K562 (cell line): ENCODE data around the gene AURKB. TPM values are rescaled to one million over a fixed set of nuclear protein-coding genes. Genes with fewer than 3 reads are reported as not detected.

ENCODE experiments used
- ATAC-seq: fragments of 200-7000 bp; cut with Tn5 transposase; 3 replicates; pipeline ENCODE4 v1.9.1; 2020; ENCODE audit warnings: moderate library complexity
- BruUV-seq: library from RNA; stranded (reverse); fragments of 400-500 nt; replicated peaks from 2 replicates; lab custom pipeline; 2021; lab: Mats Ljungman, UMichigan
- CTCF ChIA-PET: fragments of 300-600 bp; formaldehyde crosslinking; extraction: SDS; loops from one replicate; lab custom pipeline; 2021; ENCODE audit warnings: low intra/inter-chr PET ratio; lab: Yijun Ruan, JAX
- POLR2A ChIA-PET: fragments of 300-600, 350-650 bp; sonication (Branson Sonifier 250); formaldehyde crosslinking; extraction: SDS; loops from one replicate; lab custom pipeline; 2021; ENCODE audit warnings: antibody characterized with exemption, inconsistent platforms; lab: Yijun Ruan, JAX
- DNase-seq, 4 experiments: peaks; one replicate each; pipeline versions ENCODE4 v3.0.0 to v3.0.0-alpha.2; 2011 to 2018; ENCODE audit warnings: low spot score in 3 of 4, mixed read lengths in 3 of 4; ENCODE audit errors: extremely low read depth in 1 of 4
- FAIRE-seq: peaks from 2 replicates; lab custom pipeline; 2011; peaks lifted over from hg19 to GRCh38; lab: Jason Lieb, UNC
- H2AFZ ChIP-seq: 2 replicates; pipeline ENCODE4 v1.6.0; 2011; ENCODE audit warnings: low read depth, low read length, control low read depth, inconsistent platforms
- H3K27ac ChIP-seq: fragments of 200-600 bp; 3 replicates; pipeline ENCODE4 v1.8.0; 2011; ENCODE audit warnings: low read depth, mild to moderate bottlenecking, control low read depth, inconsistent platforms, low read length, moderate library complexity, mixed read lengths; ENCODE audit errors: extremely low read depth
- H3K27me3 ChIP-seq, 2 experiments: fragments of 300-600 bp in 1 of 2; 2 replicates in 1 of 2; 3 replicates in 1 of 2; pipeline versions ENCODE4 v1.6.0 to v1.8.0; 2011; ENCODE audit warnings: inconsistent platforms in 2 of 2, low read length in 2 of 2, mild to moderate bottlenecking in 1 of 2, mixed read lengths in 1 of 2, moderate library complexity in 1 of 2; ENCODE audit not compliant: control insufficient read depth in 2 of 2, insufficient read depth in 2 of 2
- H3K36me3 ChIP-seq: fragments of 300-600 bp; 3 replicates; pipeline ENCODE4 v1.8.0; 2011; ENCODE audit warnings: mild to moderate bottlenecking, low read length, inconsistent platforms; ENCODE audit not compliant: control insufficient read depth, insufficient read depth
- H3K4me1 ChIP-seq, 2 experiments: fragments of 200-600 bp in 1 of 2; replicated peaks in 1 of 2; 2 replicates in 1 of 2; 3 replicates in 1 of 2; pipeline versions ENCODE4 v1.5.1 to v1.8.0; 2011; ENCODE audit warnings: inconsistent platforms in 2 of 2, low read length in 2 of 2, mild to moderate bottlenecking in 1 of 2, mixed read lengths in 1 of 2, moderate library complexity in 1 of 2; ENCODE audit not compliant: control insufficient read depth in 2 of 2, insufficient read depth in 2 of 2
- H3K4me2 ChIP-seq: 2 replicates; pipeline ENCODE4 v1.6.1; 2011; ENCODE audit warnings: low read length, control low read depth, inconsistent platforms, mixed read lengths; ENCODE audit not compliant: insufficient read depth
- H3K4me3 ChIP-seq: fragments of 200-600 bp; sonication (generic), shearing (Covaris generic); 2 replicates; pipeline ENCODE4 v1.5.1; 2016; ENCODE audit warnings: control low read depth, inconsistent platforms
- H3K79me2 ChIP-seq: fragments of 200-600 bp; 3 replicates; pipeline ENCODE4 v1.8.0; 2011; ENCODE audit warnings: low read length, inconsistent platforms; ENCODE audit not compliant: control insufficient read depth, insufficient read depth
- H3K9ac ChIP-seq, 2 experiments: 2 replicates each; pipeline versions ENCODE4 v1.6.0 to v1.6.1; 2011; ENCODE audit warnings: low read depth in 2 of 2, low read length in 2 of 2, control low read depth in 1 of 2, inconsistent platforms in 1 of 2, mild to moderate bottlenecking in 1 of 2, mixed read lengths in 1 of 2; ENCODE audit not compliant: insufficient read depth in 1 of 2
- H3K9me1 ChIP-seq: one replicate; pipeline ENCODE4 v1.6.0; 2011; ENCODE audit warnings: inconsistent platforms, mild to moderate bottlenecking, low read length, moderate library complexity; ENCODE audit not compliant: control insufficient read depth, insufficient read depth
- H3K9me3 ChIP-seq: replicated peaks from 2 replicates; pipeline ENCODE4 v1.5.1; 2011; ENCODE audit warnings: low read depth, low read length, inconsistent platforms; ENCODE audit not compliant: control insufficient read depth, insufficient read depth
- H4K20me1 ChIP-seq: replicated peaks from 2 replicates; pipeline ENCODE4 v1.6.1; 2011; ENCODE audit warnings: low read length, inconsistent platforms, mixed read lengths; ENCODE audit not compliant: control insufficient read depth, insufficient read depth
- CREBBP ChIP-seq: IDR thresholded peaks from one replicate; pipeline ENCODE4 v1.6.1; 2012; ENCODE audit warnings: low read depth, mild to moderate bottlenecking, control low read depth, inconsistent platforms, low read length
- CTBP1 ChIP-seq: fragments of 450-650 bp; IDR thresholded peaks from 2 replicates; pipeline ENCODE4 v1.6.1; 2016; ENCODE audit warnings: borderline replicate concordance
- ELF1 ChIP-seq: fragments of 200-800 bp; sonication (Bioruptor generic); IDR thresholded peaks from 2 replicates; pipeline ENCODE4 v1.6.1; 2016; ENCODE audit warnings: missing genetic modification characterization, missing compliant biosample characterization
- KLF10 ChIP-seq: fragments of 250-450 bp; sonication (Bioruptor Pico); IDR thresholded peaks from 2 replicates; pipeline ENCODE4 v1.6.1; 2021; ENCODE audit warnings: matching md5 sums
- LARP7 ChIP-seq: fragments of 450-650 bp; IDR thresholded peaks from 2 replicates; pipeline ENCODE4 v1.6.1; 2016
- PHF21A ChIP-seq: fragments of 450-650 bp; IDR thresholded peaks from 2 replicates; pipeline ENCODE4 v1.6.1; 2017; ENCODE audit warnings: low read depth, borderline replicate concordance
- RAD51 ChIP-seq: fragments of 450-650 bp; IDR thresholded peaks from 2 replicates; pipeline ENCODE4 v1.7.1; 2016; ENCODE audit warnings: low read depth, mild to moderate bottlenecking, borderline replicate concordance
- SAP30 ChIP-seq: fragments of 200-600 bp; sonication (generic); IDR thresholded peaks from 2 replicates; pipeline ENCODE4 v1.6.1; 2012; ENCODE audit warnings: borderline replicate concordance, low read depth, mild to moderate bottlenecking, moderate library complexity, low read length, control low read depth, inconsistent platforms; ENCODE audit not compliant: insufficient read depth, poor library complexity, severe bottlenecking
- SPI1 ChIP-seq: IDR thresholded peaks from 2 replicates; pipeline ENCODE4 v1.6.1; 2011; ENCODE audit warnings: low read depth, low read length, control low read depth, borderline replicate concordance
- TARDBP ChIP-seq: fragments of 450-650 bp; IDR thresholded peaks from 2 replicates; pipeline ENCODE4 v1.6.1; 2016
- XRCC3 ChIP-seq: fragments of 450-650 bp; IDR thresholded peaks from 2 replicates; pipeline ENCODE4 v1.6.1; 2017; ENCODE audit warnings: mild to moderate bottlenecking, moderate library complexity
- ZBED1 ChIP-seq: IDR thresholded peaks from 2 replicates; pipeline ENCODE4 v1.6.1; 2014
- ZBTB8A ChIP-seq: fragments of 450-650 bp; IDR thresholded peaks from 2 replicates; pipeline ENCODE4 v1.6.1; 2018; ENCODE audit warnings: mild to moderate bottlenecking, moderate library complexity; ENCODE audit not compliant: partially characterized antibody
- ZNF12 ChIP-seq: sonication (generic); formaldehyde crosslinking; IDR thresholded peaks from 2 replicates; pipeline ENCODE4 v1.4.0; 2020; ENCODE audit warnings: mild to moderate bottlenecking, missing genetic modification reagents
- ZNF217 ChIP-seq: sonication (generic); formaldehyde crosslinking; IDR thresholded peaks from 2 replicates; pipeline ENCODE4 v1.8.0; 2022; ENCODE audit warnings: mild to moderate bottlenecking, missing genetic modification reagents
- WGBS: fragments of 100-300 bp; shearing (Covaris generic); methylation state at CpG from one replicate; pipeline ENCODE4 v1.1.6; 2016; ENCODE audit warnings: low coverage, mixed read lengths; ENCODE audit not compliant: insufficient coverage; ENCODE audit errors: missing lambda C conversion rate; 5-methylcytosine and 5-hydroxymethylcytosine counted together
- in situ Hi-C: fragments of 300-500 bp; cut with MboI; formaldehyde crosslinking; loops from 4 replicates; pipeline ENCODE4 v1.15.0; 2018; ENCODE audit warnings: inconsistent platforms, mixed read lengths
- intact Hi-C: fragments of 100-400 bp; cut with micrococcal nuclease; formaldehyde crosslinking; loops from 2 replicates; pipeline ENCODE4 v1.14.2; 2022
- polyA plus RNA-seq, 8 experiments: library from polyadenylated mRNA; depleted of rRNA in 4 of 8; stranded (reverse) in 5 of 8; unstranded in 3 of 8; fragments of >200 nt; fragmentation: Nextera tagmentation in 2 of 8; fragmentation: Illumina TruSeq in 1 of 8; extraction: Ambion mirVana in 2 of 8; extraction: Trizol in 1 of 8; gene quantifications; 2 replicates each; pipeline versions ENCODE4 v1.2.1 to v1.2.3, GENCODE V29; 2011 to 2014; ENCODE audit warnings: inconsistent platforms in 1 of 8, missing spikeins in 1 of 8
- total RNA-seq, 7 experiments: library from RNA; depleted of rRNA in 6 of 7; stranded (reverse); fragments of >200 nt in 6 of 7; fragmentation: Illumina TruSeq in 2 of 7; extraction: Trizol in 2 of 7; gene quantifications; 2 replicates each; pipeline versions ENCODE4 v1.2.1 to v1.2.3, GENCODE V29; 2011 to 2021; ENCODE audit warnings: low replicate concordance in 1 of 7
- TF ChIP-seq, protein P1 (sequence below): fragments of 450-650 bp; IDR thresholded peaks from 2 replicates; pipeline ENCODE4 v1.6.1; 2016; ENCODE audit warnings: low read depth, mild to moderate bottlenecking, moderate library complexity
- TF ChIP-seq, protein P2 (sequence below): fragments of 250-450 bp; sonication (Bioruptor Pico); IDR thresholded peaks from 2 replicates; pipeline ENCODE4 v1.8.0; 2021; ENCODE audit warnings: mild to moderate bottlenecking, moderate library complexity

The AURKB gene
- total and polyA plus RNA-seq, 9 of the 15 experiments (the other 6 are each of a cell fraction or from before 2014, with no cell fraction given): 27.2 to 114 (median 74.8) TPM

DNA sequence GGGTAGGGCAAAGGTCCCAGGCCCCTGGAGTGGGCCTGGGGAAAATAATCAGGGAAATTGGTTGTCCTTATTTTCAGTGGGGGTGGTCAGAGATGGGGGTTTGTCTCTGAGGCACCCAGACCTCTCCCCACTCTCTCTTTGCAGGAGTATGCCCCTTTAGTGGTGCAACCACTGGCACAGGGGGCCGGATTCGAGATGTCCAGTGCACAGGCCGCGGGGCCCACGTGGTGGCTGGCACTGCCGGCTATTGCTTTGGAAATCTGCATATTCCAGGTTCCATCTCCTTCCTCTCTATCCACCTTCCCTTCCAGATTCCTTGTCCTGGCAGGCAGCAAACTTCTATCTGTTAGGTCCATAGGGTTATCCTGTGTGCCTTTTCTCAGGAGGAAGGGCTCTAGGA is 46.3 kb upstream of the AURKB start:
- Histone ChIP-seq H3K79me2 (peaks cover 11% of the 10 kb centered on the region), H3K27me3 (no peaks in the 10 kb centered on the region), H3K9me3 (no peaks in the 10 kb centered on the region), H3K36me3 (peaks cover 74% of the 10 kb centered on the region; the same call in 2 of the 3 replicates), H3K9me1 (no peaks in the 10 kb centered on the region), H2AFZ (no peak overlapping the region), H3K27ac (no peak overlapping the region), H4K20me1 (no peaks in the 10 kb centered on the region), H3K9ac (no peak overlapping the region), H3K4me2 (no peak overlapping the region), H3K4me3 (no peak overlapping the region), H3K4me1 (no peaks in the 10 kb centered on the region; a peak in 1 of 5 replicates)
- FAIRE-seq (no peak), DNase-seq (no peak), ATAC-seq (no peak)
- no peak for TF ChIP-seq ZNF217 (CRISPR knock-in tag)
- TF ChIP-seq PHF21A: no peak
- ChIA-PET POLR2A (no interaction called here), CTCF (no interaction called here)
- 100% methylated on average over 6 of the region's 6 CpGs for WGBS
- in situ Hi-C loops (no loop called here), intact Hi-C loops (no loop called here)
- no TSS peak for BruUV-seq

DNA sequence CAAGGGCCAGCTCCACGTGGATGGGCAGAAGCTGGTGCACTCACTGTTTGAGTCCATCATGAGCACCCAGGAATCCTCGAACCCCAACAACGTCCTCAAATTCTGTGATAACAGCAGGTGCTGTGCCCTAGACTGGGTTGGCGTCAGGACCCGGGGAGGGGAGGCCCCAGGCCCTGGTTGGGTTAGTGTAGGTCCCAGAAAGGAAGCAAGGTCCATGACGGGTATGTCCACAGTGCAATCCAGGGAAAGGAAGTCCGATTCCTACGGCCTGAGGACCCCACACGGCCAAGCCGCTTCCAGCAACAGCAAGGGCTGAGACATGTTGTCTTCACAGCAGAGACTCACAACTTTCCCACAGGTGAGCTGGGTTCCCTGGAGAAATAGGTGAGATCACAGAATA is 45.9 kb upstream of the AURKB start:
- Histone ChIP-seq H3K9ac (peak overlapping the region in 1 of 2 experiments; percentile 17; a peak in 1 of 4 replicates), H3K79me2 (peaks cover 14% of the 10 kb centered on the region), H3K4me3 (no peak overlapping the region), H3K36me3 (peaks cover 70% of the 10 kb centered on the region; the same call in 2 of the 3 replicates), H3K4me2 (no peak overlapping the region), H3K27ac (no peak overlapping the region), H3K9me1 (no peaks in the 10 kb centered on the region), H4K20me1 (no peaks in the 10 kb centered on the region), H2AFZ (no peak overlapping the region), H3K27me3 (no peaks in the 10 kb centered on the region), H3K4me1 (no peaks in the 10 kb centered on the region; a peak in 1 of 5 replicates), H3K9me3 (no peaks in the 10 kb centered on the region)
- intact Hi-C loops (no loop called here), in situ Hi-C loops (no loop called here)
- no TSS peak for BruUV-seq
- WGBS: 97% methylated on average over 8 of the region's 10 CpGs
- FAIRE-seq: no peak
- CTCF ChIA-PET: no interaction called here
- TF ChIP-seq ZNF12 (CRISPR knock-in tag) (no peak), XRCC3 (no peak), CREBBP (no peak), SPI1 (no peak), CTBP1 (no peak), RAD51 (no peak), ZBTB8A (no peak), KLF10 (no peak), TARDBP (no peak), LARP7 (no peak), ZBED1 (no peak), ELF1 (tag) (no peak), SAP30 (no peak)
- TF ChIP-seq, protein P1, sequence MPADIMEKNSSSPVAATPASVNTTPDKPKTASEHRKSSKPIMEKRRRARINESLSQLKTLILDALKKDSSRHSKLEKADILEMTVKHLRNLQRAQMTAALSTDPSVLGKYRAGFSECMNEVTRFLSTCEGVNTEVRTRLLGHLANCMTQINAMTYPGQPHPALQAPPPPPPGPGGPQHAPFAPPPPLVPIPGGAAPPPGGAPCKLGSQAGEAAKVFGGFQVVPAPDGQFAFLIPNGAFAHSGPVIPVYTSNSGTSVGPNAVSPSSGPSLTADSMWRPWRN: no peak
- TF ChIP-seq, protein P2, sequence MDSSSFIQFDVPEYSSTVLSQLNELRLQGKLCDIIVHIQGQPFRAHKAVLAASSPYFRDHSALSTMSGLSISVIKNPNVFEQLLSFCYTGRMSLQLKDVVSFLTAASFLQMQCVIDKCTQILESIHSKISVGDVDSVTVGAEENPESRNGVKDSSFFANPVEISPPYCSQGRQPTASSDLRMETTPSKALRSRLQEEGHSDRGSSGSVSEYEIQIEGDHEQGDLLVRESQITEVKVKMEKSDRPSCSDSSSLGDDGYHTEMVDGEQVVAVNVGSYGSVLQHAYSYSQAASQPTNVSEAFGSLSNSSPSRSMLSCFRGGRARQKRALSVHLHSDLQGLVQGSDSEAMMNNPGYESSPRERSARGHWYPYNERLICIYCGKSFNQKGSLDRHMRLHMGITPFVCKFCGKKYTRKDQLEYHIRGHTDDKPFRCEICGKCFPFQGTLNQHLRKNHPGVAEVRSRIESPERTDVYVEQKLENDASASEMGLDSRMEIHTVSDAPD: no peak
- POLR2A ChIA-PET: interaction anchor here (1.2 kb wide), 1 partner anchor 39 kb away, joined by 3 read pairs; the partner anchor contains the start of gene SLC25A35
- DNase-seq: no peak
- ATAC-seq: no peak
